Transverse colon (tissue), 4 donors: ENCODE results near the gene SEMA3F. TPM values are rescaled to one million over a fixed set of nuclear protein-coding genes. Genes with fewer than 3 reads are reported as not detected.

ENCODE experiments used
- DNase-seq: peaks from one replicate; pipeline ENCODE4 v3.0.0-alpha.2; 2019
- H3K27ac ChIP-seq, 4 donors: fragments of 200-600 bp; sonication (generic); 2 replicates each; pipeline ENCODE4 v1.5.1; 2016 to 2018; ENCODE audit warnings: inconsistent platforms in 4 of 4
- H3K27me3 ChIP-seq: fragments of 200-600 bp; sonication (generic); 2 replicates; pipeline ENCODE4 v1.5.1; 2017; ENCODE audit warnings: inconsistent platforms
- H3K36me3 ChIP-seq, 4 donors: fragments of 200-600 bp; sonication (generic); 2 replicates each; pipeline ENCODE4 v1.5.1; 2017 to 2019; ENCODE audit warnings: inconsistent platforms in 4 of 4
- H3K4me1 ChIP-seq, 4 donors: fragments of 200-600 bp; sonication (generic); 2 replicates each; pipeline ENCODE4 v1.5.1; 2017 to 2020; ENCODE audit warnings: inconsistent platforms in 4 of 4
- H3K4me3 ChIP-seq, 4 donors: fragments of 200-600 bp; sonication (generic); 1 replicate in 1 of 4; 2 replicates in 3 of 4; pipeline versions ENCODE4 v1.5.1 to v1.6.1; 2017 to 2019; ENCODE audit warnings: inconsistent platforms in 4 of 4
- H3K9me3 ChIP-seq, 2 donors: fragments of 200-600 bp; sonication (generic); 2 replicates each; pipeline ENCODE4 v1.5.1; 2017 to 2019; ENCODE audit warnings: inconsistent platforms in 2 of 2
- CTCF ChIP-seq, 5 experiments: fragments of 200-600 bp in 3 of 5; fragments of 450-650 bp in 2 of 5; sonication (generic) in 3 of 5; IDR thresholded peaks; 1 replicate in 2 of 5; 2 replicates in 3 of 5; pipeline ENCODE4 v1.5.1; 2016 to 2017; ENCODE audit warnings: antibody characterized with exemption in 5 of 5, inconsistent platforms in 3 of 5, mild to moderate bottlenecking in 2 of 5, moderate library complexity in 1 of 5
- EP300 ChIP-seq: sonication (generic); formaldehyde crosslinking; IDR thresholded peaks from one replicate; pipeline ENCODE4 v1.6.1; 2017; ENCODE audit warnings: antibody characterized with exemption, low read depth
- POLR2A ChIP-seq: fragments of 450-650 bp; IDR thresholded peaks from one replicate; pipeline ENCODE4 v1.6.1; 2016; ENCODE audit warnings: antibody characterized with exemption, mild to moderate bottlenecking, moderate library complexity
- POLR2AphosphoS5 ChIP-seq, 3 donors: sonication (generic); formaldehyde crosslinking; IDR thresholded peaks; one replicate each; pipeline ENCODE4 v1.6.1; 2016; ENCODE audit warnings: antibody characterized with exemption in 3 of 3
- WGBS, 2 donors: methylation state at CpG; one replicate each; pipeline ENCODE4 v1.1.5; 2018; ENCODE audit warnings: low coverage in 1 of 2; 5-methylcytosine and 5-hydroxymethylcytosine counted together
- in situ Hi-C, 4 donors: fragments of 200-750 bp; cut with MboI; loops; one replicate each; pipeline versions ENCODE4 v1.15.0 to v1.15.1; 2017; ENCODE audit warnings: low sequenced_read_pairs in 3 of 4, low pct_ligation_motif_present in 1 of 4, low pct_unique_long_range_greater_than_20kb in 1 of 4
- intact Hi-C: fragments of 100-400 bp; cut with DNase I; formaldehyde crosslinking; loops from one replicate; pipeline ENCODE4 v1.15.1; 2023; ENCODE audit warnings: low total_unique reads
- total RNA-seq, 4 donors: library from RNA; depleted of rRNA; stranded (reverse); fragments of >200 nt; gene quantifications; one replicate each; pipeline ENCODE4 v1.1.0, GENCODE V29; 2016

Gene SEMA3F
- total RNA-seq, 4 donors from 2014 or later: 1.9 to 30.6 (median 3.8) TPM

- in situ Hi-C loops: no loop called here
- Histone ChIP-seq H3K27me3 (no peaks in the 10 kb centered on the region), H3K4me1 (no peaks in the 10 kb centered on the region), H3K4me3 (no peak overlapping the region), H3K36me3 (peaks cover 0 to 65% (median 31%) of the 10 kb centered on the region in 4 donors), H3K9me3 (no peaks in the 10 kb centered on the region), H3K27ac (no peak overlapping the region)
- TF ChIP-seq CTCF (IDR thresholded peaks at IDR 0.05) (no peak), EP300 (no peak), POLR2AphosphoS5 (IDR thresholded peaks at IDR 0.05) (no peak), POLR2A (no peak)
- DNase-seq: no peak
- intact Hi-C loops: no loop called here
- 87% methylated on average over 10 of the region's 10 CpGs; no CpG with 5 or more reads in 1 of the 2 donors for WGBS, 2 donors
Measured at GRCh38 chr3:50118237-50118636, 36.9 kb upstream of the SEMA3F start.

GRCh38 chr3:50119786-50120185 lies 35.3 kb upstream of the SEMA3F start:
- DNase-seq: no peak
- TF ChIP-seq POLR2A (no peak), POLR2AphosphoS5 (IDR thresholded peaks at IDR 0.05) (no peak), EP300 (no peak), CTCF (IDR thresholded peaks at IDR 0.05) (no peak)
- intact Hi-C loops (loop anchor here (10.0 kb wide), 1 partner anchor 155 kb away; the partner anchor contains the start of gene LSMEM2), in situ Hi-C loops (loop anchor here in 3 of 4 donors (5.0 to 10.0 kb wide), 3 partner anchors 63 to 75 kb away; partner anchors contain the start of gene GNAT1 (in 1 of the 3))
- Histone ChIP-seq H3K4me1 (peaks cover 0 to 9% (median 1%) of the 10 kb centered on the region in 4 donors), H3K27ac (no peak overlapping the region), H3K27me3 (no peaks in the 10 kb centered on the region), H3K4me3 (no peak overlapping the region), H3K36me3 (peaks cover 0 to 50% (median 24%) of the 10 kb centered on the region in 4 donors), H3K9me3 (no peaks in the 10 kb centered on the region)
- WGBS, 2 donors: 72 to 83% methylated on average over 1 to 3 of the region's 3 CpGs

- Histone ChIP-seq H3K27me3 (no peaks in the 10 kb centered on the region), H3K9me3 (no peaks in the 10 kb centered on the region), H3K36me3 (peaks cover 0 to 42% (median 18%) of the 10 kb centered on the region in 4 donors), H3K27ac (no peak overlapping the region), H3K4me1 (peaks cover 0 to 14% (median 2%) of the 10 kb centered on the region in 4 donors), H3K4me3 (no peak overlapping the region)
- no peak for DNase-seq
- in situ Hi-C loops: loop anchor here in 3 of 4 donors (5.0 to 10.0 kb wide), 3 partner anchors 62 to 74 kb away; partner anchors contain the start of gene GNAT1 (in 1 of the 3)
- WGBS, 2 donors: 86% methylated on average over 10 of the region's 10 CpGs; no CpG with 5 or more reads in 1 of the 2 donors
- no peak for TF ChIP-seq CTCF (IDR thresholded peaks at IDR 0.05)
- TF ChIP-seq EP300: no peak
- TF ChIP-seq POLR2A: no peak
- peak in 1 of 3 donors; percentile 2 for TF ChIP-seq POLR2AphosphoS5 (IDR thresholded peaks at IDR 0.05)
- intact Hi-C loops: loop anchor here (10.0 kb wide), 1 partner anchor 154 kb away; the partner anchor contains the start of gene LSMEM2
Measured at GRCh38 chr3:50120364-50121071, 34.6 kb upstream of the SEMA3F start.
